Measurements from ENCODE around the gene RERE.

DNA sequence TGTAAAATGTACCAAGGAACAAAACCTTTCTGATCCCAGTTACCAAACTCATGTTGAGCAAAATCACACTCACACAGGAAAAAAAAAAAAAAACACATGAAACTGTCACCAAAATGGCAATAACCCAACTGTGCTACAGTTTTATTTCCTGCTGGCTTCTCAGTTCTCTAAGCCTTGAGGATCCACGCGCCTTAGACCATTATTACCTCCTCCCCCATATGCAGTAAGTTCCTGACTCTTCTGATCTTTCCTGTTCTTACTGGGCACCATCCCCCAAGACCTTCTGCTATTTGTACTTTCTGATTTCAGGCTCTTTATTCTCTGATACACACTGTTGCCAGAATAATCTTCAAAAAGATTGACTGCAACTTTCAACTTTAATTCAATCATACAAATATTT, 419.9 kb downstream of the RERE start:
- no peak for TF ChIP-seq POLR2A (IDR thresholded peaks at IDR 0.05)
- TF ChIP-seq, protein P1, sequence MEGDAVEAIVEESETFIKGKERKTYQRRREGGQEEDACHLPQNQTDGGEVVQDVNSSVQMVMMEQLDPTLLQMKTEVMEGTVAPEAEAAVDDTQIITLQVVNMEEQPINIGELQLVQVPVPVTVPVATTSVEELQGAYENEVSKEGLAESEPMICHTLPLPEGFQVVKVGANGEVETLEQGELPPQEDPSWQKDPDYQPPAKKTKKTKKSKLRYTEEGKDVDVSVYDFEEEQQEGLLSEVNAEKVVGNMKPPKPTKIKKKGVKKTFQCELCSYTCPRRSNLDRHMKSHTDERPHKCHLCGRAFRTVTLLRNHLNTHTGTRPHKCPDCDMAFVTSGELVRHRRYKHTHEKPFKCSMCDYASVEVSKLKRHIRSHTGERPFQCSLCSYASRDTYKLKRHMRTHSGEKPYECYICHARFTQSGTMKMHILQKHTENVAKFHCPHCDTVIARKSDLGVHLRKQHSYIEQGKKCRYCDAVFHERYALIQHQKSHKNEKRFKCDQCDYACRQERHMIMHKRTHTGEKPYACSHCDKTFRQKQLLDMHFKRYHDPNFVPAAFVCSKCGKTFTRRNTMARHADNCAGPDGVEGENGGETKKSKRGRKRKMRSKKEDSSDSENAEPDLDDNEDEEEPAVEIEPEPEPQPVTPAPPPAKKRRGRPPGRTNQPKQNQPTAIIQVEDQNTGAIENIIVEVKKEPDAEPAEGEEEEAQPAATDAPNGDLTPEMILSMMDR (IDR thresholded peaks at IDR 0.05) = no peak

Data from heart left ventricle (tissue), 13 donors.